Activated CD4-positive, alpha-beta T cell treated with anti-CD3 and anti-CD28 coated beads for 4 hours (primary cell): Measurements from ENCODE around the gene TMCO6.
"Not testable (repeated sequence)": the region's sequence is repeated elsewhere in the genome, so short reads cannot be mapped to it uniquely, and the experiment has no call there.

Experiments used
- DNase-seq, 2 donors: peaks; one replicate each; pipeline ENCODE4 v3.0.0-alpha.2; 2020

The TMCO6 gene

GRCh38 chr5:140631036-140631417, 8.2 kb upstream of the TMCO6 start:
- DNase-seq = no peak

- DNase-seq = peak; percentile 21 to 24
These were observed 7.4 kb upstream of the TMCO6 start for GRCh38 chr5:140631831-140632365.

DNA sequence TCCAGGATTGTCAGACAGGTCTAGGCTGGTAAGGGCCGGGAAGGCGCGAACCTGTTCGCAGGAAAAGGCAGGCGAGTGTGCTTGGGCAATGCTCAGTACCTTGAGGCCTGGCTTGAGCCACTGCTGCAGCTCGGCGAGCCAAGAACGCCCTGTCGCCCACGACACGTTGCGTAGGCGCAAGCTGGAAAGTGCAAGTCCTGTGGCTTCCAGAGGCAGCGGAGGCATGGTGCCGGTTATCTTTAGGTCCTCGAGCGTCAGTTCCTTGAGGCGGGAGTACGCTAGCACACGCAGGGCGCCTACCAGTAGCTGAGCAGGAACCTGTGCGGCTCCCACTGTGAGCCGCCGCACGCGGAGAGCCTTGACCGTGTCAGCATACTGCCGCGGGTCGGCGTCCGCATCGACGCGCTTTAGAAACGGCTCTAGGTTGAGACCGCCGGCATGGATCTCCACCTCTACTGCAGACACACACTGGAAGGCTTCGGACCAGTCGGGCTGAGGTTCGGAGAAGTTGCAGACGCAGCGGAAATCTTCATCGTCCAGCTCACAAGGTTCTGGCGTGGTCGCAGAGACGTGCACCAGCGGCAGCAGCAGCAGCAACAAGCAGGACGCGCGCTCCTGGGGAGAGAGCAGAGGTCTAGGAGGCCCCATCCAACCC, 6.8 kb upstream of the TMCO6 start:
- DNase-seq = peak; percentile 41 to 55

- DNase-seq = peak; percentile 14 to 17
These were observed 6.2 kb upstream of the TMCO6 start, which contains the start of gene CD14 for GRCh38 chr5:140633021-140633471. Gene CD14 (minus strand): TSS chr5:140633175. CDS start chr5:140633071, 104 bp downstream.

GRCh38 chr5:140633501-140633900, 5.8 kb upstream of the TMCO6 start:
- no peak for DNase-seq

GRCh38 chr5:140634103-140634502, 5.1 kb upstream of the TMCO6 start:
- no peak for DNase-seq

GRCh38 chr5:140635291-140636257, 3.7 kb upstream of the TMCO6 start:
- DNase-seq = no peak

- DNase-seq = no peak
These were observed 1.7 kb upstream of the TMCO6 start for GRCh38 chr5:140637371-140638100.

DNA sequence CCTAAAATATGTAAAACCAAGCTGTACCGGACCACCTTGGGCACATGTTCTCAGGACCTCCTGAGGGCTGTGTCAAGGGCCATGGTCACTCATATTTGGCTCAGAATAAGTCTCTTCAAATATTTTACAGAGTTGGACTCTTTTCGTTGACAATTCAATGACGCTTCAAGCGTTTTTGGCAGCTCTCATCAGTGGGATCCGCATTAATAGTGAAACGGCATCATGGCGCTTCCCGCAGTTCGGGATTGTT, 428 bp upstream of the TMCO6 start:
- not testable (repeated sequence) for DNase-seq

DNA sequence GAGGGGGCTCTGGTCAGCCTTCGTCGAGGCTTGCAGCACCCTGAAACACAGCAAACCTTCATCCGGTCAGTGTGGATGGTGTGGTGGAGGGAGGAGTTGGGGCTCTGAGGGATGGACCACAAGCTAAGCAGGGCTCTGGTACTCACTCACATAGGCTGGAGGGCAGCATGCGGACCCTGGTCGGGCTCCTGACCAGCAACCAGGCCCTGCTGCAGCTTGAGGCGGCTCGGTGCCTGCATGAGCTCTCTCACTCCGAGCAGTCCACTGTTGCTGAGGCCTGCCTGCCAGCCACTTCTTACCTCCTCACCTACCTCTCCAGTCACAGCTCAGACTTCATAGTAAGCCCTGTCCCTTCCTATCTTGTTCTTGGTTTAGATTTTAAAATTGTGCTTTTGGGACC, 2.5 kb downstream of the TMCO6 start:
- no peak for DNase-seq

- no peak for DNase-seq
These were observed 3.5 kb downstream of the TMCO6 start for GRCh38 chr5:140642718-140643117.

DNA sequence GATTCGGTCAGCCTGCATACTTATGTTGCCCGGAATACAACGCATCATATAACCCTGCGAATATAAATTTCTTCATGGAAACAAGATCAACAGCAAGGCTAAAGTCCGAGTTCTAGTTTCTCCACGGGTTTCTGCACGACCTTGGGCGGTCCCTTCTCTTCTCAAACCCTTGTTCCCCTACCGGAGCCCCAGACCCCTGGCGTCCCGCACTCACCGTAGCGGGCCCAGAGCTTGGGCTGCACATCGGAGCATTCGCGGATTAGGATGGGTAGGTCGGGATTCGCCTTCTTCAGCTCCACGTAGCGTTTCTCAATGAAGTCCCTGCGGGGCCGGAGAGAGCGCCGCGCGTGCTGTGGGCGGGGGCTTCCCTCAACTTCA, 7.8 kb downstream of the TMCO6 start:
- no peak for DNase-seq

DNA sequence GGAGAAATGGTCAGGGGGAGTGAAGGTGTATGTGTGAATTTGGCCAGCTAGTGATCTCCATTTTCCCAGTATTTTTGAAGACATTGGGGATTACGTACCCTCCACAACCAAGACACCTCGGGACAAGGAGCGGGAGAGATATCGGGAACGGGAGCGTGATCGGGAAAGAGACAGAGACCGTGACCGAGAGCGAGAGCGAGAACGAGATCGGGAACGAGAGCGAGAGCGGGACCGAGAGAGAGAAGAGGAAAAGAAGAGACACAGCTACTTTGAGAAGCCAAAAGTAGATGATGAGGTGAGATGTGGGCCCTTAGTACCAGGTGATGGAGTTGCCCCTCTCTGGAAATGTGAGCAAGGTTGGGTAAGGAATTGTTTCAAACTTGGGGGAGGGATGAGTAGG, 19.6 kb downstream of the TMCO6 start:
- no peak for DNase-seq

DNA sequence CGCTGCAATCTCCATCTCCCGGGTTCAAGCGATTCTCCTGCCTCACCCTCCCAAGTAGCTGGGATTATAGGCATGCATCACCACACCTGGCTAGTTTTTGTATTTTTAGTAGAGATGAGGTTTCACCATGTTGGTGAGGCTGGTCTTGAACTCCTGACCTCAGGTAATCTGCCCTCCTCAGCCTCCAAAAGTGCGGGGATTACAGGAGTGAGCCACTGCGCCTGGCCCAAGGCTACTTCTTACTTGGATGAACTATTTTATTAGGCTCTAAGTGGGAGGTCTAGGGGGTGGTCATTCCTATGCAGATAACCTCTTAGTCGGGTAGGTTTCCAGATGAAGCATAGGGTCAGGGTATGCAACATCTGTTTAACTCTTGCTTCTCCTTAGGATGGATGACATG, 21.1 kb downstream of the TMCO6 start:
- not testable (repeated sequence) for DNase-seq

DNA sequence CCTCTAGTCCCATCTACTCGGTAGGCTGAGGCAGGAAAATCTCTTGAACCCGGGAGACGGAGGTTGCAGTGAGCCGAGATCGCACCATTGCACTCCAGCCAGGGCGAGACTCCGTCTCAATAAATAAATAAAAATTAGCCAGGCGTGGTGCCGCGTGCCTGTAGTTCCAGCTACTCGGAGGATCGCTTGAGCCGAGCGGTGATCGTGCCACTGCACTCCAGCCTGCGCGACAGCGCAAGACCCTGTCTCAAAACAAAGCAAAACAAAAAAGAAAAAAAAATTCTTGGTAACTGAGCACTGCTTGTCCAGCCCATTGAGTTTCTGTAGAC, 24.7 kb downstream of the TMCO6 start:
- no peak for DNase-seq

GRCh38 chr5:140664359-140665119, 25.3 kb downstream of the TMCO6 start, which contains the start of gene WDR55:
Gene WDR55 (plus strand): TSS chr5:140664904. CDS start chr5:140664913, 9 bp downstream.
- peak; percentile 94 to 95 for DNase-seq

- not testable (repeated sequence) for DNase-seq
These were observed 31.8 kb downstream of the TMCO6 start for GRCh38 chr5:140671035-140671434.

DNA sequence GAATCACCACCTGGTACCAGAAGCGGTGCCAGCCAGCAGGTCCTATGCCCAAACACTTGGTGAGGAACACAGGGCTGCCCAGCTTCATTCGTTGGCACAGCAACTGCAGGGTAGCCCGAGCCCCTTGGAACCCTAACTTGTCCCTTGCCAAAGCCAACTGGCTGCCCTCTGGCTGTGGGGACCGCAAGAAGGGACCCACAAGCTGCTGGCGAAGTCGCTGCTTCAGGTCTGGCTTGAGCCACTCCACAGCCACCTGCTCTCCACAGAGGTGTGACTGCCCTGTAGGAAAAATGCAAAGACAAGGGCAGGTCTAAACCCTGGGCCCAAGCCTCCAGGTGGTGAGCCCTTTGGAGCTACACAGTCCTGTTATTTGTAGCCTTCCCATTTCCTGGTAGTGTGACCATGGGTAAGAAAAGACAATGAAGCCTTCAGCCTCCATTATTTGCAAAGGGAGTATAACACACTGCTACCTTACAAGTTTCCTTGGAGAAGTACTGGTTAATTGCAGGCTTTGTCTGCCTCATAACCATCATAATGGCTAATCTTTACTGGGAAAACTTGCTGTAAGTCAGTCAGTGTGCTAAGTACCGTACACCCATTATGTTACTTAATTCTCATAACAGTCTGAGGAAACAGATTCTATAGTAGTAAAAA, 32.3 kb downstream of the TMCO6 start:
- DNase-seq = no peak

GRCh38 chr5:140672455-140673186, 33.4 kb downstream of the TMCO6 start:
- DNase-seq = no peak

- DNase-seq = no peak
These were observed 34.1 kb downstream of the TMCO6 start, which contains the start of gene DND1 for GRCh38 chr5:140673187-140673976. Gene DND1 (minus strand): TSS chr5:140673576. CDS start chr5:140673542, 34 bp downstream.
